Mesodermal cell (in vitro differentiated cells): Measurements from ENCODE around the gene DEGS1. TPM values are rescaled to one million over a fixed set of nuclear protein-coding genes. Genes with fewer than 3 reads are reported as not detected.

ENCODE experiments used
- H3K27ac ChIP-seq: 2 replicates; pipeline ENCODE4 v1.7.0; 2013; ENCODE audit warnings: mild to moderate bottlenecking, low read depth, low read length, moderate library complexity; ENCODE audit not compliant: severe bottlenecking
- H3K36me3 ChIP-seq: 2 replicates; pipeline ENCODE4 v1.7.1; 2013; ENCODE audit warnings: mild to moderate bottlenecking, low read length, moderate library complexity; ENCODE audit not compliant: control insufficient read depth, insufficient read depth
- H3K4me1 ChIP-seq: one replicate; pipeline ENCODE4 v1.7.1; 2013; ENCODE audit warnings: mild to moderate bottlenecking, low read length; ENCODE audit not compliant: insufficient read depth, control insufficient read depth, poor library complexity, severe bottlenecking
- H3K4me3 ChIP-seq: 2 replicates; pipeline ENCODE4 v1.7.0; 2013; ENCODE audit warnings: low read length, control low read depth, mild to moderate bottlenecking; ENCODE audit not compliant: insufficient read depth, poor library complexity, severe bottlenecking; ENCODE audit errors: extremely low read depth
- H3K9me3 ChIP-seq: 2 replicates; pipeline ENCODE4 v1.7.1; 2013; ENCODE audit warnings: mild to moderate bottlenecking, low read length, moderate library complexity; ENCODE audit not compliant: control insufficient read depth
- WGBS, 2 experiments: methylation state at CpG; one replicate each; pipeline ENCODE4 v1.1.5; 2013; ENCODE audit warnings: missing lambda C conversion rate in 2 of 2; ENCODE audit not compliant: insufficient coverage in 2 of 2; 5-methylcytosine and 5-hydroxymethylcytosine counted together
- polyA plus RNA-seq, 2 experiments: library from polyadenylated mRNA; stranded (reverse); fragments of 50-300 nt; gene quantifications; one replicate each; pipeline ENCODE4 v1.2.3, GENCODE V29; 2013

DEGS1 gene
- polyA plus RNA-seq (2013, experiment 1 of 2), result 71.0 TPM
- polyA plus RNA-seq (2013, experiment 2 of 2), result 70.0 TPM

DNA sequence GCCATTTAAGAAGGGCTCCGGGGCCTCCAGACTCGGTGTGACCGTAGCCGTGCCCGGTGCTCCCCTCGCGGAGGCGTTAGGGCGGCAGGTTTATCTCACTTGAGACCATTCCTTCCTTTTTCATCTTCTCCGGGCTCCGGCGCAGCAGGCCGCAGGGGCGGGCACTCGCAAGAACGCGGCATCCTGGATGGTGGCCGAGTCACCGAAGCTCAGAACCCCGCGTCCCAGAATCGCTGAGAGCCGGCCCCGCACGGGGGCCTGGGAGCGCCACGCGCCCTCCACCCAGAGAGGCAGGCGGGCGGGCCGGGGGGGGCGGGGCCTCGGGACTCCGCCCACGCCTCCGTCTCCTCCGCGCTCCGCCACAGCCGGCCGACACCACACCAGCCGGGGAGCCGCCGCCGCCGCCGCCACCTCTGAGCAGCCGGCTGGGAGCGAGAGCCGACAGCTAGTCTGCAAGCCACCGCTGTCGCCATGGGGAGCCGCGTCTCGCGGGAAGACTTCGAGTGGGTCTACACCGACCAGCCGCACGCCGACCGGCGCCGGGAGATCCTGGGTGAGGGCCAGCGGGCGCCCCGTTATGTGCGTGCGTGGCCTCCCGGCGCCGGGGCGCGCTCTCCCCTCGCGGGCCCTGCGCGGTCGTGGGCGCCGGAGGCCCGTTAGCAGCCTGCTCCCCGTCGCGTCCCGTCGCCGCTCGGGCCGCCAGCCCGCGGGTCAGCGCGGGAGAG lies at the start of gene DEGS1:
TSS of gene DEGS1 (plus strand) at position 375 of the 725 bp plus-strand sequence. CDS start at position 472, 97 bp downstream.
- Histone ChIP-seq H3K9me3 (no peaks in the 10 kb centered on the region), H3K4me3 (peak within 1 kb of the TSS; percentile 90), H3K36me3 (peaks cover 28% of the 10 kb centered on the region), H3K27ac (peak within 1 kb of the TSS; percentile 81), H3K4me1 (no peaks in the 10 kb centered on the region)
- WGBS, 2 experiments, result 1% methylated on average over 45 to 80 of the region's 94 CpGs

GRCh38 chr1:224133741-224134299 lies 49.2 kb upstream of the DEGS1 start:
- Histone ChIP-seq H3K27ac (no peak overlapping the region), H3K4me3 (no peak overlapping the region), H3K36me3 (peaks cover 87% of the 10 kb centered on the region), H3K9me3 (peaks cover 3% of the 10 kb centered on the region), H3K4me1 (no peaks in the 10 kb centered on the region)
- 86% methylated on average over 1 of the region's 5 CpGs; no CpG with 5 or more reads in 1 of the 2 experiments for WGBS, 2 experiments

DNA sequence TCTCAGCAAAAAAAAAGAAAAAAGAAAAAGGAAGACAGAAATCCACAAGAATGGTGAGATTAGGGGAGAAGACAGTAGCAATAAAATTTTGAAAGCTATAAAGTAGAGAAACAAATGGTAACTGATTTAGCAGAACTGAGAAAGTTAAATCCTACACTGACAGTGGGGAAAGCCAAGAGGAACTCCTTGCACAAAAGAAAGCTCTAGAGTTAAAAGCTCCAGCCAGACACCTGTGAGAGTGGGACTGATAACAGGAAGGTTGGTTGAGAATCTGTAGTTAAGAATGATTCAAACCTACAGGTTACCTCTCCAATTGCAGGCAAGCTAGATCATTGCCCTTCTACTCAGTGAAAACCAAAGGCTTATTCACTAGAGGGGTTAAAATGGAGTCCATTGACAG lies 45.5 kb upstream of the DEGS1 start:
- H3K4me3 ChIP-seq, result no peak overlapping the region
- H3K4me1 ChIP-seq, result no peaks in the 10 kb centered on the region
- peaks cover 82% of the 10 kb centered on the region for H3K36me3 ChIP-seq
- H3K9me3 ChIP-seq, result no peaks in the 10 kb centered on the region
- no peak overlapping the region for H3K27ac ChIP-seq

- 100% methylated on average over 1 of the region's 3 CpGs for WGBS, 2 experiments
- Histone ChIP-seq H3K36me3 (peaks cover 81% of the 10 kb centered on the region), H3K4me1 (no peaks in the 10 kb centered on the region), H3K4me3 (no peak overlapping the region), H3K9me3 (no peaks in the 10 kb centered on the region), H3K27ac (no peak overlapping the region)
Observed at GRCh38 chr1:224138198-224138597, 44.8 kb upstream of the DEGS1 start.

DNA sequence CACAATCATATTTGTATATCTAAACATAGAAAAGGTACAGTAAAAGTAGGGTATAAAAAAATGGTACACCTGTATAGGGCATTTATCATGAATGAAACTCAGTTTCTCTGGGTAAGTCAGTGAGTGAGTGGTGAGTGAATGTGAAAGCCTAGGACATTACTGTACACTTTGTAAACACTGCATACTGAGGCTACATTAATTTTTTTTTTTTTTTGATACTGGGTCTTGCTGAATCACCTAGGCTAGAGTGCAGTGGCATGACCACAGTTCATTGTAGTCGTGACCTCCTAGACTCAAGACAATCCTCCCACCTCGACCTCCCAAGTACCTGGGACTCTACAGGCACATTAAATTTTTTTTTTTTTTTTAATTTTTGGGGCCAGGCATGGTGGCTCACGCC lies 41.3 kb upstream of the DEGS1 start:
- Histone ChIP-seq H3K36me3 (peaks cover 63% of the 10 kb centered on the region), H3K27ac (no peak overlapping the region), H3K4me1 (no peaks in the 10 kb centered on the region), H3K4me3 (no peak overlapping the region), H3K9me3 (no peaks in the 10 kb centered on the region)
- WGBS, 2 experiments, result 91 to 94% methylated on average over 2 to 3 of the region's 3 CpGs

DNA sequence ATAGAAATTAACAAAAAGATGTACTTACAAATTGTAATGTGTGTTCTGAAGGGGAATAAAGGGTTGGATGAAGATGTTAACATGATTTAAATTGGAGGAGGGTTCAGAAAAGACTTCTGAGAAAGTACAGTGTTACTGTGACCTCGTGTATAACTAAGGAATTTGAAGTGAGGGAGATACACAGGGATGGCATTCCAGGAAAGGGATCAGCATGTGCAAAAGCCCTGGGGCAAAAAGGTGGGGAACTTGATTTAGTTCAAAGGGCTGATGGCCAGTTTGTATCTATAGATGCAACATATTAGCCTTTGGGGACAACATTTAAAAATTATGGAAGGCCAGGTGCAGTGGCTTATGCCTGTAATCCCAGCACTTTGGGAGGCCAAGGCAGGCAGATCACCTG lies 33.3 kb upstream of the DEGS1 start:
- Histone ChIP-seq H3K27ac (no peak overlapping the region), H3K36me3 (peaks cover 39% of the 10 kb centered on the region), H3K9me3 (no peaks in the 10 kb centered on the region), H3K4me1 (no peaks in the 10 kb centered on the region), H3K4me3 (no peak overlapping the region)
- WGBS, 2 experiments, result 63 to 82% methylated on average over 1 of the region's 1 CpG

GRCh38 chr1:224151117-224151516 lies 31.9 kb upstream of the DEGS1 start:
- Histone ChIP-seq H3K27ac (no peak overlapping the region), H3K4me3 (no peak overlapping the region), H3K9me3 (no peaks in the 10 kb centered on the region), H3K36me3 (peaks cover 40% of the 10 kb centered on the region), H3K4me1 (no peaks in the 10 kb centered on the region)
- 94% methylated on average over 2 of the region's 3 CpGs for WGBS, 2 experiments

GRCh38 chr1:224157316-224157715 lies 25.7 kb upstream of the DEGS1 start:
- 92 to 95% methylated on average over 11 of the region's 11 CpGs for WGBS, 2 experiments
- no peak overlapping the region for H3K27ac ChIP-seq
- H3K9me3 ChIP-seq, result no peaks in the 10 kb centered on the region
- no peaks in the 10 kb centered on the region for H3K4me1 ChIP-seq
- H3K4me3 ChIP-seq, result no peak overlapping the region
- H3K36me3 ChIP-seq, result peaks cover 78% of the 10 kb centered on the region

- peaks cover 59% of the 10 kb centered on the region for H3K36me3 ChIP-seq
- no peaks in the 10 kb centered on the region for H3K4me1 ChIP-seq
- H3K4me3 ChIP-seq, result no peak overlapping the region
- H3K9me3 ChIP-seq, result no peaks in the 10 kb centered on the region
- H3K27ac ChIP-seq, result no peak overlapping the region
- WGBS, 2 experiments, result 100% methylated on average over 3 of the region's 6 CpGs; no CpG with 5 or more reads in 1 of the 2 experiments
Observed at GRCh38 chr1:224159541-224159940, 23.5 kb upstream of the DEGS1 start.

GRCh38 chr1:224160171-224160682 lies 22.8 kb upstream of the DEGS1 start:
- Histone ChIP-seq H3K4me1 (no peaks in the 10 kb centered on the region), H3K4me3 (no peak overlapping the region), H3K9me3 (no peaks in the 10 kb centered on the region), H3K36me3 (peaks cover 59% of the 10 kb centered on the region), H3K27ac (no peak overlapping the region)
- 94 to 98% methylated on average over 7 to 8 of the region's 9 CpGs for WGBS, 2 experiments

DNA sequence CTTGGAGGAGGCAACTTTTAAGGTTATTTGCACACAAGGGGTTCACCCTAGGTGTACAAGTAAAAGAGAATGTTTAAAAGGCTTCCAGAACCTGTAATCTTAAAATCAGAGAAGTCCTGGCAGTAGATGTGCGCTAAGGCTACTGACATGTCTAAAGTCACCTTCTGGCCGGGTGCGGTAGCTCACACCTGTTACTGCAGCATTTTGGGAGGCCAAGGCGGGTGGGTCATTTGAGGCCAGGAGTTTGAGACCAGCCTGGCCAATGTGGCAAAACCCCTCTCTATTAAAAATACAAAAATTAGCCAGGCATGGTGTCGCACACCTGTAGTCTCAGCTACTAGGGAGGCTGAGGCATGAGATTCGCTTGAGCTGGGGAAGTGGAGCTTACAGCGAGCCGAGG lies 20.3 kb upstream of the DEGS1 start:
- H3K9me3 ChIP-seq, result no peaks in the 10 kb centered on the region
- H3K4me3 ChIP-seq, result no peak overlapping the region
- WGBS, 2 experiments, result 93 to 98% methylated on average over 5 to 8 of the region's 8 CpGs
- H3K4me1 ChIP-seq, result no peaks in the 10 kb centered on the region
- no peak overlapping the region for H3K27ac ChIP-seq
- H3K36me3 ChIP-seq, result peaks cover 37% of the 10 kb centered on the region
